Ascending aorta (tissue), 2 donors: Measurements from ENCODE around the gene UMPS. TPM values are rescaled to one million over a fixed set of nuclear protein-coding genes. Genes with fewer than 3 reads are reported as not detected.

Source experiments
- DNase-seq, 2 donors: peaks; one replicate each; pipeline ENCODE4 v3.0.0-alpha.2; 2019; ENCODE audit warnings: low spot score in 2 of 2
- H3K27ac ChIP-seq, 2 donors: fragments of 200-600 bp; sonication (generic); one replicate each; pipeline ENCODE4 v1.5.1; 2016 to 2017; ENCODE audit warnings: mild to moderate bottlenecking in 1 of 2
- H3K27me3 ChIP-seq: fragments of 200-600 bp; sonication (generic); one replicate; pipeline ENCODE4 v1.5.1; 2017
- H3K36me3 ChIP-seq, 2 donors: fragments of 200-600 bp; sonication (generic); one replicate each; pipeline ENCODE4 v1.5.1; 2016
- H3K4me1 ChIP-seq, 2 donors: fragments of 200-600 bp; sonication (generic); one replicate each; pipeline ENCODE4 v1.5.1; 2016 to 2017; ENCODE audit warnings: mild to moderate bottlenecking in 1 of 2
- H3K4me3 ChIP-seq, 2 donors: fragments of 200-600 bp; sonication (generic); one replicate each; pipeline ENCODE4 v1.5.1; 2016 to 2017; ENCODE audit warnings: mild to moderate bottlenecking in 1 of 2
- H3K9me3 ChIP-seq, 2 donors: fragments of 200-600 bp; sonication (generic); one replicate each; pipeline ENCODE4 v1.5.1; 2016
- CTCF ChIP-seq, 3 experiments: fragments of 200-600 bp in 2 of 3; fragments of 450-650 bp in 1 of 3; sonication (generic) in 2 of 3; IDR thresholded peaks; one replicate each; pipeline ENCODE4 v1.5.1; 2016 to 2019; ENCODE audit warnings: antibody characterized with exemption in 3 of 3, mild to moderate bottlenecking in 1 of 3, moderate library complexity in 1 of 3
- intact Hi-C: fragments of 100-400 bp; cut with DNase I; formaldehyde crosslinking; loops from one replicate; pipeline ENCODE4 v1.15.1; 2023
- total RNA-seq: library from RNA; depleted of rRNA; stranded (reverse); fragments of >200 nt; gene quantifications from one replicate; pipeline ENCODE4 v1.1.0, GENCODE V29; 2016

UMPS gene
- total RNA-seq, 1 donor from 2014 or later: 4.5 TPM

- Histone ChIP-seq H3K27me3 (no peaks in the 10 kb centered on the region), H3K36me3 (peaks cover 45 to 57% of the 10 kb centered on the region in 2 donors), H3K27ac (peak overlapping the region; percentile 51 to 62), H3K4me3 (no peak overlapping the region), H3K4me1 (peaks cover 28 to 43% of the 10 kb centered on the region in 2 donors), H3K9me3 (no peaks in the 10 kb centered on the region)
- no peak for TF ChIP-seq CTCF (IDR thresholded peaks at IDR 0.05)
- no peak for DNase-seq
- intact Hi-C loops: loop anchor here (5.0 kb wide), 1 partner anchor 42 kb away; no protein-coding TSS in a partner anchor
Measured at GRCh38 chr3:124770336-124771082, 40.3 kb downstream of the UMPS start.

- Histone ChIP-seq H3K27me3 (no peaks in the 10 kb centered on the region), H3K4me1 (peaks cover 31 to 47% of the 10 kb centered on the region in 2 donors), H3K4me3 (no peak overlapping the region), H3K9me3 (no peaks in the 10 kb centered on the region), H3K36me3 (peaks cover 39 to 54% of the 10 kb centered on the region in 2 donors), H3K27ac (peak overlapping the region; percentile 51 to 62)
- no peak for TF ChIP-seq CTCF (IDR thresholded peaks at IDR 0.05)
- intact Hi-C loops: loop anchor here (5.0 kb wide), 1 partner anchor 41 kb away; no protein-coding TSS in a partner anchor
- DNase-seq: no peak
Measured at GRCh38 chr3:124771083-124771445, 40.8 kb downstream of the UMPS start.

- peaks cover 27 to 49% of the 10 kb centered on the region in 2 donors for H3K36me3 ChIP-seq
- DNase-seq: no peak
- no peaks in the 10 kb centered on the region for H3K27me3 ChIP-seq
- no peak for TF ChIP-seq CTCF (IDR thresholded peaks at IDR 0.05)
- no peaks in the 10 kb centered on the region for H3K9me3 ChIP-seq
- intact Hi-C loops: loop anchor here (5.0 kb wide), 1 partner anchor 40 kb away; no protein-coding TSS in a partner anchor
- peaks cover 31 to 50% of the 10 kb centered on the region in 2 donors for H3K4me1 ChIP-seq
- peak overlapping the region; percentile 51 to 62 for H3K27ac ChIP-seq
- H3K4me3 ChIP-seq: no peak overlapping the region
Measured at GRCh38 chr3:124772081-124772831, 42.0 kb downstream of the UMPS start.

- DNase-seq: no peak
- Histone ChIP-seq H3K4me1 (peaks cover 31 to 63% of the 10 kb centered on the region in 2 donors), H3K27ac (peak overlapping the region; percentile 24 to 70), H3K9me3 (no peaks in the 10 kb centered on the region), H3K27me3 (no peaks in the 10 kb centered on the region), H3K36me3 (peaks cover 14 to 40% of the 10 kb centered on the region in 2 donors), H3K4me3 (no peak overlapping the region)
- intact Hi-C loops: loop anchor here (5.0 kb wide), 1 partner anchor 39 kb away; no protein-coding TSS in a partner anchor
- TF ChIP-seq CTCF (IDR thresholded peaks at IDR 0.05): no peak
Measured at GRCh38 chr3:124773351-124774326, 43.4 kb downstream of the UMPS start.

DNA sequence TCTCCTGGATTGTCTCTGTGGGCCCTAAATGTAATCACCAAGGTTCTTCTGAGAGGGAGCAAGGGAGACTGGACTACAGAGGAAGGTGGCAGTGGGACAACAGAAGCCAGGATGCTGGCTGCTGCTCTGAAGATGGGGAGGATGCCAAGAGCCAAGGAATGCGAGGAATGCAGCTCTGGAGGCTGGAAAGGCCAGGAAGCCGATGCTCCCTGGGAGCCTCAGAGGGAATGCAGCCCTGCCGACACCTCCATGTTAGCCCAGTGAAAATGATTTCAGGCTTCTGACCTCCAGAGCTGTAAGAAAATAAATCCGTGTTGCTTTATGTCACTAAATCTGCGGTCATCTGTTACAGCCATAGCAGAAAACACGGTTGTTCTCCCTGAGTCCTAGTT, 44.1 kb downstream of the UMPS start:
- Histone ChIP-seq H3K27me3 (no peaks in the 10 kb centered on the region), H3K9me3 (no peaks in the 10 kb centered on the region), H3K4me1 (peaks cover 34 to 69% of the 10 kb centered on the region in 2 donors), H3K27ac (peak overlapping the region; percentile 24 to 70), H3K4me3 (no peak overlapping the region), H3K36me3 (peaks cover 9 to 37% of the 10 kb centered on the region in 2 donors)
- no peak for TF ChIP-seq CTCF (IDR thresholded peaks at IDR 0.05)
- intact Hi-C loops: loop anchor here (5.0 kb wide), 1 partner anchor 38 kb away; no protein-coding TSS in a partner anchor
- peak in 1 of 2 donors; percentile 81 for DNase-seq
